ENCODE measurements around the gene DOCK4.

DNA sequence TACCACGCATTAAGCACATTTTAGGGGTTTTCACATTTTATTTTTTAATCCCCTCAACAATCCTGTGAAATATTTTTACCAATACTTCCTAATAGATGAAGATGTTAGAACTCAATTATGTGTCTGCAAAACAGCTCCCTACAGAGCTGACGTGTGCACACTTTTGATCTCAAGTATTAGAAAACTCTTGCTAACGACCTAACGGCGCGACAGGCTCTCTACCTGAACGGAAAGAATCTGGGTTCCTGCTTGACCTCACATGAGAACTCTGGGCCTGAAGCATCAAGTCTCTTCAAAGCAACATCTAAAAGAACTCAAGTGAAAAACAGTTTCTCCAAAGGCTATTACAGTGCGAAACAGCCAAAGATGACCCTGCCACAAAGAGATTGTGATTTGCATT is 113.9 kb downstream of the DOCK4 start:
- TF ChIP-seq, protein P1, sequence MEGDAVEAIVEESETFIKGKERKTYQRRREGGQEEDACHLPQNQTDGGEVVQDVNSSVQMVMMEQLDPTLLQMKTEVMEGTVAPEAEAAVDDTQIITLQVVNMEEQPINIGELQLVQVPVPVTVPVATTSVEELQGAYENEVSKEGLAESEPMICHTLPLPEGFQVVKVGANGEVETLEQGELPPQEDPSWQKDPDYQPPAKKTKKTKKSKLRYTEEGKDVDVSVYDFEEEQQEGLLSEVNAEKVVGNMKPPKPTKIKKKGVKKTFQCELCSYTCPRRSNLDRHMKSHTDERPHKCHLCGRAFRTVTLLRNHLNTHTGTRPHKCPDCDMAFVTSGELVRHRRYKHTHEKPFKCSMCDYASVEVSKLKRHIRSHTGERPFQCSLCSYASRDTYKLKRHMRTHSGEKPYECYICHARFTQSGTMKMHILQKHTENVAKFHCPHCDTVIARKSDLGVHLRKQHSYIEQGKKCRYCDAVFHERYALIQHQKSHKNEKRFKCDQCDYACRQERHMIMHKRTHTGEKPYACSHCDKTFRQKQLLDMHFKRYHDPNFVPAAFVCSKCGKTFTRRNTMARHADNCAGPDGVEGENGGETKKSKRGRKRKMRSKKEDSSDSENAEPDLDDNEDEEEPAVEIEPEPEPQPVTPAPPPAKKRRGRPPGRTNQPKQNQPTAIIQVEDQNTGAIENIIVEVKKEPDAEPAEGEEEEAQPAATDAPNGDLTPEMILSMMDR (IDR thresholded peaks at IDR 0.05): no peak
- TF ChIP-seq POLR2A (IDR thresholded peaks at IDR 0.05): no peak
